HFF-Myc (cell line): ENCODE measurements around the gene MID1.
A peak's percentile ranks its signal among the peaks of the same experiment; 100 is the strongest.

Experiments
- DNase-seq: peaks from one replicate; pipeline ENCODE4 v3.0.0-alpha.2; 2011; ENCODE audit warnings: low read depth; ENCODE audit errors: extremely low read depth
- H3K4me3 ChIP-seq: replicated peaks from 2 replicates; pipeline ENCODE4 v1.5.1; 2011; ENCODE audit warnings: low read depth, mild to moderate bottlenecking, control low read depth, low read length
- TF ChIP-seq, protein P1 (sequence below): IDR thresholded peaks from 2 replicates; pipeline ENCODE4 v1.5.1; 2012; ENCODE audit warnings: mild to moderate bottlenecking, low read depth, low read length, control low read depth; ENCODE audit errors: missing control alignments

Gene MID1

DNA sequence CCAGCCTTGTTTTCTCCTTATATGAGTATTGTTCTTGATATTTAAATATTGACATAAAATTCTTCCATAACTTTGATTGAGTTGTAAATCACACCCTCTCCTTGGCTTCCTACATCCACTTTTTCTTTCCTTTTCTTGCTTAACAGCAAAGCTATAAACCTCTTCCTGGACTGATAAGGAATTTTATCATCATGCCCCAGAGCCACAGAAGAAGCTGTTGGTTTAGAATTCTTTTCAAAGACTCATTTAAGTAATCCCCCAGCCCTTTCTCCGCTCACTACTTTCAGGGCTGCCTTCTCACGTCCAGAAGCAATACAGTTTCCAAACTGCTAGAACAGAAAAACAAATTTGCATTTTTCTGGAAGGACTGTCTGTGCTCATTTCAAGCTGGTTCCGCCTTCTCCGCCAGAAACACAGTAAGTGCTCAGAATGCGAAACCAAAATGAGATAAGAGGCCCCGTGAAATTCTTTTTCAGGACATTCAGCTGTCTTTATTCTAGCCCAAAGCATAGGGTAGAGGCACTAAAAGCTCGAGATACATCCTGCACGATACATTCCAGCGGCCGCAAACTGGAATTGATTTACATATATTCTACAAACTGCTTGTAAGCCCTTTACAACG, 849 bp downstream of the MID1 start:
- H3K4me3 ChIP-seq = peak overlapping the region; percentile 69
- DNase-seq = no peak
- TF ChIP-seq, protein P1, sequence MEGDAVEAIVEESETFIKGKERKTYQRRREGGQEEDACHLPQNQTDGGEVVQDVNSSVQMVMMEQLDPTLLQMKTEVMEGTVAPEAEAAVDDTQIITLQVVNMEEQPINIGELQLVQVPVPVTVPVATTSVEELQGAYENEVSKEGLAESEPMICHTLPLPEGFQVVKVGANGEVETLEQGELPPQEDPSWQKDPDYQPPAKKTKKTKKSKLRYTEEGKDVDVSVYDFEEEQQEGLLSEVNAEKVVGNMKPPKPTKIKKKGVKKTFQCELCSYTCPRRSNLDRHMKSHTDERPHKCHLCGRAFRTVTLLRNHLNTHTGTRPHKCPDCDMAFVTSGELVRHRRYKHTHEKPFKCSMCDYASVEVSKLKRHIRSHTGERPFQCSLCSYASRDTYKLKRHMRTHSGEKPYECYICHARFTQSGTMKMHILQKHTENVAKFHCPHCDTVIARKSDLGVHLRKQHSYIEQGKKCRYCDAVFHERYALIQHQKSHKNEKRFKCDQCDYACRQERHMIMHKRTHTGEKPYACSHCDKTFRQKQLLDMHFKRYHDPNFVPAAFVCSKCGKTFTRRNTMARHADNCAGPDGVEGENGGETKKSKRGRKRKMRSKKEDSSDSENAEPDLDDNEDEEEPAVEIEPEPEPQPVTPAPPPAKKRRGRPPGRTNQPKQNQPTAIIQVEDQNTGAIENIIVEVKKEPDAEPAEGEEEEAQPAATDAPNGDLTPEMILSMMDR = no peak

DNA sequence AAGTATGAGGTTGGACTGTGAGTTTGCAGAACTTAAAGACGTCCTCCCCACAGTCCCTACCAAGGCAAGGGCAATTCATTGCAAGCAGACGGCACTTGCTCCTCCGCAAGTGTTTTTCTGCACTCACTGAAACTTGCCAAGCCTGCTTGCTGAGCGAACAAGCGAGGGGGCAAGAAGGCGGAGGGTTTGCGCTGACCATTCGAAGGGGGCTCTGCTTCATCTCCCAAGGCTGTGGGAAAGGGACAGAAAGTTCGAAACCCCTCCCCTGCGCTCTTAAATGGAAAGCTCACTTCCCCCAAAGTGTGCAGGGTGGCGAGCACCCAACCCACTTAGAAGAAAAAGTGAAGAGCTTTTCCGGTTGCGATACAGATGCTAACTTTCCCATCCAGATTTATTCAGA, 1.4 kb downstream of the MID1 start:
- DNase-seq = no peak
- TF ChIP-seq, protein P1 = no peak
- H3K4me3 ChIP-seq = peak overlapping the region; percentile 69

- H3K4me3 ChIP-seq = peak overlapping the region; percentile 69
- TF ChIP-seq, protein P1 = no peak
- no peak for DNase-seq
Measured at GRCh38 chrX:10617999-10618351, 2.4 kb downstream of the MID1 start.

GRCh38 chrX:10617186-10617998, 3.0 kb downstream of the MID1 start:
- peak overlapping the region; percentile 69 for H3K4me3 ChIP-seq
- TF ChIP-seq, protein P1 = no peak
- DNase-seq = no peak

DNA sequence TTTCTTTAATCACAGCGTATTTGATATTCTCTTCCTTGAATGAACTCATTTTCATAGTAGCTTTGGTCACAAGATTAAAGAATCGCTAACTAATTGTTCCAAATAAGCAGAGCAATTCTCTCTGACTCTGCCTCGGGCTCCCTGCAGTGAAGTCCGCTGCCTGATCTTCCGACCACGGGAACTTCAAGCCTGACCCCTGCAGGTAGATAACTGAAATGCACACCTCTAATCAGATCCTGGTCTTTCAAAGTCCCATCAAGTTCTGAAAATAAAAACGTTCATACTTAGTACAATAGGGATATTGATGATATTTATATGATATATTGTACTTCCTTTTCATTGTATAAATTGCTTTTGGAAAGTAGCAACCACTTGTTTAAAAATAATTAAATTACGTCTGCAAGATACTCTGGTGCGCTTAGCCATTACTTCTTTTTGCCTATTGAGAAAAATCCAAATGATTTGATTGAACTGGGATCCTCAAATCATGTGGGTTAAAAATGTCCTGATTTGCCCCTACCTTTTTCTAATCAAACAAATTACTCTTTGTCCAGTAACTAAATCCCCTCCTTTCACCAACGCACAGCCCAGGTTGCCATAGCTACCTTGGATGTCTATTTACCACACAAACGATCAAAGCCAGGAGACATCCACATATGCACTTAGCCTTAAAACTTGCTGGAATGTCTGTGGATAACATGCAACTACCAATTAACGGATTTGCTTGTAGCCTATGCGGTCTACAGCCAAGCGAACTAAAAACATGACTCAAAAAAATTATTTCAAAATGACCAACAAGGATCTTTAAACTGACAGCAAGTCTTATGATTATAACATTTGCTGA, 4.2 kb downstream of the MID1 start:
- peak overlapping the region; percentile 69 for H3K4me3 ChIP-seq
- no peak for DNase-seq
- TF ChIP-seq, protein P1 = peak; percentile 42

DNA sequence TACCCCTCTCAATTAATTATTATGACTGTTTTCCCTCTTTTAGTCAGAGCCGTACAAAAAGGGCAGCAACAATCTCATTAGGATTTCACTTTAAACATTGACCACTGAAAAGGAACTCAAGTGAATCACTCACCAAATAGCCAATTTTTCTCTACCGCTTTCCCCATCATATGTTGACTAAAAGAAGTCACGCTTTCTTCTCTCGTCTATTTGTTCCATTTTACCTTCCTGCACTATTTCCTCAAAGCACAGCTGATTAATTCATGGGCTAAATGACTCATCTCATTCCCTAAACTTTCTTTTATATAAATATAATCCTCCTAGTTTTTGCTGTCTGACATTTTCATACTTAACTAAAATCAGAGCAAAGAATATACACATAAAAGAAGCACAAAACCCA, 8.2 kb downstream of the MID1 start:
- H3K4me3 ChIP-seq = no peak overlapping the region
- TF ChIP-seq, protein P1 = no peak
- DNase-seq = no peak
